KBM-7 (cell line): ENCODE data around the gene TENM4.

Source experiments
- DNase-seq: peaks from one replicate; pipeline ENCODE4 v3.0.0-alpha.2; 2015
- in situ Hi-C: fragments of 300-500 bp; cut with MboI; formaldehyde crosslinking; loops from 2 replicates; pipeline ENCODE4 v1.14.3; 2020; ENCODE audit warnings: low sequenced_read_pairs, low pct_unique_long_range_greater_than_20kb, mixed read lengths

TENM4 gene

GRCh38 chr11:78791254-78791653 is 649.6 kb downstream of the TENM4 start:
- no peak for DNase-seq
- in situ Hi-C loops = no loop called here

GRCh38 chr11:78790784-78791183 is 650.0 kb downstream of the TENM4 start:
- in situ Hi-C loops = no loop called here
- no peak for DNase-seq

- in situ Hi-C loops = no loop called here
- no peak for DNase-seq
Observed at GRCh38 chr11:78789375-78789774, 651.5 kb downstream of the TENM4 start.

GRCh38 chr11:78788533-78788932 is 652.3 kb downstream of the TENM4 start:
- DNase-seq = no peak
- in situ Hi-C loops = no loop called here

GRCh38 chr11:78787696-78788095 is 653.1 kb downstream of the TENM4 start:
- in situ Hi-C loops = no loop called here
- no peak for DNase-seq

GRCh38 chr11:78786746-78787145 is 654.1 kb downstream of the TENM4 start:
- DNase-seq = no peak
- in situ Hi-C loops = no loop called here

- in situ Hi-C loops = no loop called here
- no peak for DNase-seq
Observed at GRCh38 chr11:78786086-78786485, 654.7 kb downstream of the TENM4 start.

- in situ Hi-C loops = no loop called here
- no peak for DNase-seq
Observed at GRCh38 chr11:78784321-78785061, 656.3 kb downstream of the TENM4 start.

- in situ Hi-C loops = no loop called here
- no peak for DNase-seq
Observed at GRCh38 chr11:78783846-78784245, 657.0 kb downstream of the TENM4 start.

- in situ Hi-C loops = no loop called here
- DNase-seq = no peak
Observed at GRCh38 chr11:78783301-78783700, 657.5 kb downstream of the TENM4 start.

GRCh38 chr11:78782725-78783124 is 658.1 kb downstream of the TENM4 start:
- DNase-seq = no peak
- in situ Hi-C loops = no loop called here

- in situ Hi-C loops = no loop called here
Observed at GRCh38 chr11:78780889-78781288, 659.9 kb downstream of the TENM4 start.

GRCh38 chr11:78773492-78773891 is 667.3 kb downstream of the TENM4 start:
- no peak for DNase-seq

More at GRCh38 chr11:78780889-78781288, 659.9 kb downstream of the TENM4 start:
- no peak for DNase-seq

GRCh38 chr11:78773077-78773476 is 667.8 kb downstream of the TENM4 start:
- DNase-seq = no peak

More at GRCh38 chr11:78773492-78773891, 667.3 kb downstream of the TENM4 start:
- in situ Hi-C loops = no loop called here

GRCh38 chr11:78772186-78772585 is 668.6 kb downstream of the TENM4 start:
- in situ Hi-C loops = no loop called here

More at GRCh38 chr11:78773077-78773476, 667.8 kb downstream of the TENM4 start:
- in situ Hi-C loops = no loop called here

GRCh38 chr11:78770931-78771330 is 669.9 kb downstream of the TENM4 start:
- in situ Hi-C loops = no loop called here
- DNase-seq = no peak

More at GRCh38 chr11:78772186-78772585, 668.6 kb downstream of the TENM4 start:
- no peak for DNase-seq

GRCh38 chr11:78768971-78769370 is 671.9 kb downstream of the TENM4 start:
- in situ Hi-C loops = no loop called here
- no peak for DNase-seq

GRCh38 chr11:78768345-78768744 is 672.5 kb downstream of the TENM4 start:
- no peak for DNase-seq
- in situ Hi-C loops = no loop called here

GRCh38 chr11:78767027-78767932 is 673.5 kb downstream of the TENM4 start:
- in situ Hi-C loops = no loop called here
- no peak for DNase-seq

GRCh38 chr11:78764946-78765345 is 675.9 kb downstream of the TENM4 start:
- in situ Hi-C loops = no loop called here
- no peak for DNase-seq
